ENCODE data around the gene MEPE.
"Not testable (repeated sequence)": the region's sequence is repeated elsewhere in the genome, so short reads cannot be mapped to it uniquely, and the experiment has no call there.

Gene MEPE

GRCh38 chr4:87884976-87885549 lies 52.3 kb downstream of the MEPE start:
- no peak for DNase-seq (ENCODE audit: low spot score)

- DNase-seq (ENCODE audit: low spot score): no peak
Measured at GRCh38 chr4:87886083-87886482, 53.3 kb downstream of the MEPE start.

- DNase-seq (ENCODE audit: low spot score): not testable (repeated sequence)
Measured at GRCh38 chr4:87890753-87891152, 58.0 kb downstream of the MEPE start.

GRCh38 chr4:87895964-87896621 lies 63.3 kb downstream of the MEPE start:
- peak; percentile 13 for DNase-seq (ENCODE audit: low spot score)

Data from kidney capillary endothelial cell (primary cell).